NK-92 (cell line): ENCODE results near the gene HOXA1.
"Not testable (repeated sequence)": the region's sequence is repeated elsewhere in the genome, so short reads cannot be mapped to it uniquely, and the experiment has no call there.

ENCODE experiments used
- DNase-seq: peaks from one replicate; lab custom pipeline; 2025; ENCODE audit not compliant: unreplicated experiment; lab: John Stamatoyannopoulos, UW

HOXA1 gene

GRCh38 chr7:27053153-27053552, 42.6 kb downstream of the HOXA1 start:
- DNase-seq: no peak

GRCh38 chr7:27051451-27051850, 44.3 kb downstream of the HOXA1 start:
- DNase-seq: no peak

- DNase-seq: no peak
Observed at GRCh38 chr7:27048438-27048837, 47.4 kb downstream of the HOXA1 start.

DNA sequence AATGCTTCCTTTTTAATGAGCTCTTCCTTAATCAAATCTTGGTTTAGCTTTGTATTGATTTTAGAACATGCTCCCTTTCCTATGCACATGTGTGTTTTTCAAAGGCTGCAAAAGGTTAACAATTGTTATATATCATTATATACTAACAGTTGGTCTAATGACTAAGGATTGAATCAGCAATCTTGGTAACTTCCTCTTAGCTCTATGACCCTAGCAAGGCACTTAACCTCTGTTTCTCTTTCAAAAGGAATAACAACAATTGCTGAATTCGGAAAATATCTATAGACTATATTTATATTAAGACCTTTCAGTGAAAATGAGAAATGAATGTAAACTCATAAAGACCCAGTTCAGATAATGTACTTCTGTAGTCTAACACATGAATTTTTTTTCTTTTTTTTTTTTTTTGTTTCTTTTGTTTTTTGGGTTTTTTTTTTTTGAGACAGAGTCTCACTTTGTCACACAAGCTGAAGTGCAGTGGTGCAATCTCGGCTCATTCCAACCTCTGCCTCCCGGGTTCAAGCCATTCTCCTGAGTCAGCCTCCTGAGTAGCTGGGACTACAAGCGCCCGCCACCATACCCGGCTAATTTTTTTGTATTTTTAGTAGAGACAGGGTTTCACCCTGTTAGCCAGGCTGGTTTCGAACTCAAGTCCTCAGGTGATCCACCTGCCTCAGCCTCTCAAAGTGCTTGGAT, 48.8 kb downstream of the HOXA1 start:
- no peak for DNase-seq

GRCh38 chr7:27045972-27046371, 49.8 kb downstream of the HOXA1 start:
- not testable (repeated sequence) for DNase-seq

DNA sequence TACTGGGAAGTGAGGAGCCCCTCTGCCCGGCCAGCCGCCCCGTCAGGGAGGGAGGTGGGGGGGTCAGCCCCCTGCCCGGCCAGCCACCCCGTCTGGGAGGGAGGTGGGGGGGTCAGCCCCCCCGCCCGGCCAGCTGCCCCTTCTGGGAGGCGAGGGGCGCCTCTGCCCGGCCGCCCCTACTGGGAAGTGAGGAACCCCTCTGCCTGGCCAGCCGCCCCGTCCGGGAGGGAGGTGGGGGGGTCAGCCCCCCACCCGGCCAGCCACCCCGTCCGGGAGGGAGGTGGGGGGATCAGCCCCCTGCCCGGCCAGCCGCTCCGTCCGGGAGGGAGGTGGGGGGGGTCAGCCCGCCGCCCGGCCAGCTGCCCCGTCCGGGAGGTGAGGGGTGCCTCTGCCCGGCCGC, 50.7 kb downstream of the HOXA1 start:
- DNase-seq: not testable (repeated sequence)
